Measurements from ENCODE around the gene PDLIM4. TPM values are rescaled to one million over a fixed set of nuclear protein-coding genes. Genes with fewer than 3 reads are reported as not detected.

The PDLIM4 gene
- total RNA-seq, 4 donors from 2014 or later, result 9.7 to 43.4 (median 19.7) TPM

DNA sequence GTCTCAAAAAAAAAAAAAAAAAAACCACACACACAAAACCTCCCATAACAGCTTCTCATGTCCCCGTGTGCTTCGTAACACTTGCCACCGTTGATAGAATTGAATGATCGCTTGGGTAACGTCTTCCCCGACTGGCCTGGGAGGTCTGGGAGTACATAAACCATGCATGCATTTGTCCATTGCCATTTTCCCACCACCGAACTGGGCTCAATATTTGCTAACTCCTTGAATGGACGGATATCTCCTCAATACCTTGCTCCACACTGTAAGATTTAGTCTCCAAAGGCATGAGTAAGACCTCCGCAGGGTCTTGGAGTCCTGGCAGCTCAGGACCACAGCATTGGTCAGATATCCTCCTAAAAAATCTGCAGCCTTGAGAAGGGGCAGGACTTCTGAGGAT, 26.6 kb upstream of the PDLIM4 start:
- no peaks in the 10 kb centered on the region for H3K27me3 ChIP-seq
- no peaks in the 10 kb centered on the region for H3K36me3 ChIP-seq
- peaks cover 7 to 17% (median 16%) of the 10 kb centered on the region in 4 donors for H3K4me1 ChIP-seq
- TF ChIP-seq EP300 (IDR thresholded peaks at IDR 0.05; ENCODE audit: low read depth) (no peak), POLR2A (IDR thresholded peaks at IDR 0.05) (no peak), CTCF (IDR thresholded peaks at IDR 0.05) (no peak), POLR2AphosphoS5 (IDR thresholded peaks at IDR 0.05) (no peak)
- no peak overlapping the region for H3K27ac ChIP-seq
- in situ Hi-C loops (cut with MboI; ENCODE audit: low pct_ligation_motif_present in 1 of 4, low pct_unique_long_range_greater_than_20kb in 1 of 4, low sequenced_read_pairs in 3 of 4), result no loop called here
- intact Hi-C loops (cut with DNase I; ENCODE audit: low total_unique reads), result loop anchor here (10.0 kb wide), 1 partner anchor 64 kb away; the partner anchor contains the start of gene SLC22A4
- DNase-seq, result peak; percentile 3
- 90 to 100% methylated on average over 3 to 9 of the region's 9 CpGs for WGBS, 2 donors (ENCODE audit: low coverage in 1 of 2)
- H3K9me3 ChIP-seq, result no peaks in the 10 kb centered on the region
- no peak overlapping the region for H3K4me3 ChIP-seq

DNA sequence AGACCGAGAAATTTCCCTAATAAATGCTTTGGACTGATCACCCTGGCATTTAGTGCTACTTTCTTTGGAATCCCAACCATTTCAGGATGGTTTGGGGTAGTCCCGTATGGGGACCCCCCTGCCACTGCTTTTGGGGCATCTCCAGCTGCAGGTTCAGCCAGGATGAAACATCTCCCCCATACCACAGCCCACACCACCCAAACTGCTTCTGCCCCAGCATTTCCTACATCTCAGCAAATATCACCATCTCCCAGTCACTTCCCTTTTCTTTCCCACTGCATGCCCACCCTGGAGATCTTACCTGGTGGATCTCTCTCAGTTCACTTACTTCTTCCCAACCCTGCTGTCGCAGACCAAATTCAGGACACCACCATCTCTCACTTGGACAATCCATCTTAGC, 25.0 kb upstream of the PDLIM4 start:
- H3K36me3 ChIP-seq, result no peaks in the 10 kb centered on the region
- H3K9me3 ChIP-seq, result no peaks in the 10 kb centered on the region
- 83 to 100% methylated on average over 1 to 3 of the region's 3 CpGs for WGBS, 2 donors (ENCODE audit: low coverage in 1 of 2)
- in situ Hi-C loops (cut with MboI; ENCODE audit: low pct_ligation_motif_present in 1 of 4, low pct_unique_long_range_greater_than_20kb in 1 of 4, low sequenced_read_pairs in 3 of 4), result no loop called here
- no peaks in the 10 kb centered on the region for H3K27me3 ChIP-seq
- peaks cover 0 to 5% (median 5%) of the 10 kb centered on the region in 4 donors for H3K4me1 ChIP-seq
- peak; percentile 1 for DNase-seq
- intact Hi-C loops (cut with DNase I; ENCODE audit: low total_unique reads), result loop anchor here (10.0 kb wide), 1 partner anchor 62 kb away; the partner anchor contains the start of gene SLC22A4
- H3K27ac ChIP-seq, result no peak overlapping the region
- H3K4me3 ChIP-seq, result no peak overlapping the region
- TF ChIP-seq CTCF (IDR thresholded peaks at IDR 0.05) (no peak), EP300 (IDR thresholded peaks at IDR 0.05; ENCODE audit: low read depth) (no peak), POLR2AphosphoS5 (IDR thresholded peaks at IDR 0.05) (no peak), POLR2A (IDR thresholded peaks at IDR 0.05) (no peak)

GRCh38 chr5:132233081-132233480, 24.4 kb upstream of the PDLIM4 start:
- no peaks in the 10 kb centered on the region for H3K27me3 ChIP-seq
- H3K36me3 ChIP-seq, result no peaks in the 10 kb centered on the region
- TF ChIP-seq POLR2AphosphoS5 (IDR thresholded peaks at IDR 0.05) (no peak), CTCF (IDR thresholded peaks at IDR 0.05) (no peak), POLR2A (IDR thresholded peaks at IDR 0.05) (no peak), EP300 (IDR thresholded peaks at IDR 0.05; ENCODE audit: low read depth) (no peak)
- intact Hi-C loops (cut with DNase I; ENCODE audit: low total_unique reads) (loop anchor here (10.0 kb wide), 1 partner anchor 62 kb away; the partner anchor contains the start of gene SLC22A4), in situ Hi-C loops (cut with MboI; ENCODE audit: low pct_ligation_motif_present in 1 of 4, low pct_unique_long_range_greater_than_20kb in 1 of 4, low sequenced_read_pairs in 3 of 4) (no loop called here)
- 93 to 100% methylated on average over 1 of the region's 1 CpG for WGBS, 2 donors (ENCODE audit: low coverage in 1 of 2)
- H3K9me3 ChIP-seq, result no peaks in the 10 kb centered on the region
- no peak overlapping the region for H3K27ac ChIP-seq
- peak; percentile 1 for DNase-seq
- no peak overlapping the region for H3K4me3 ChIP-seq
- peaks cover 0 to 2% (median 2%) of the 10 kb centered on the region in 4 donors for H3K4me1 ChIP-seq

GRCh38 chr5:132233811-132234683, 23.4 kb upstream of the PDLIM4 start:
- H3K27ac ChIP-seq, result no peak overlapping the region
- DNase-seq, result peak; percentile 6
- no peaks in the 10 kb centered on the region for H3K4me1 ChIP-seq
- no peaks in the 10 kb centered on the region for H3K9me3 ChIP-seq
- H3K27me3 ChIP-seq, result no peaks in the 10 kb centered on the region
- intact Hi-C loops (cut with DNase I; ENCODE audit: low total_unique reads) (loop anchor here (10.0 kb wide), 1 partner anchor 61 kb away; the partner anchor contains the start of gene SLC22A4), in situ Hi-C loops (cut with MboI; ENCODE audit: low pct_ligation_motif_present in 1 of 4, low pct_unique_long_range_greater_than_20kb in 1 of 4, low sequenced_read_pairs in 3 of 4) (no loop called here)
- no peaks in the 10 kb centered on the region for H3K36me3 ChIP-seq
- no peak overlapping the region for H3K4me3 ChIP-seq
- WGBS, 2 donors (ENCODE audit: low coverage in 1 of 2), result 89% methylated on average over 7 of the region's 7 CpGs; no CpG with 5 or more reads in 1 of the 2 donors
- no peak for TF ChIP-seq CTCF (IDR thresholded peaks at IDR 0.05)
- no peak for TF ChIP-seq POLR2A (IDR thresholded peaks at IDR 0.05)
- TF ChIP-seq EP300 (IDR thresholded peaks at IDR 0.05; ENCODE audit: low read depth), result no peak
- TF ChIP-seq POLR2AphosphoS5 (IDR thresholded peaks at IDR 0.05), result no peak
